Measurements from ENCODE around the gene PHLDB2.

DNA sequence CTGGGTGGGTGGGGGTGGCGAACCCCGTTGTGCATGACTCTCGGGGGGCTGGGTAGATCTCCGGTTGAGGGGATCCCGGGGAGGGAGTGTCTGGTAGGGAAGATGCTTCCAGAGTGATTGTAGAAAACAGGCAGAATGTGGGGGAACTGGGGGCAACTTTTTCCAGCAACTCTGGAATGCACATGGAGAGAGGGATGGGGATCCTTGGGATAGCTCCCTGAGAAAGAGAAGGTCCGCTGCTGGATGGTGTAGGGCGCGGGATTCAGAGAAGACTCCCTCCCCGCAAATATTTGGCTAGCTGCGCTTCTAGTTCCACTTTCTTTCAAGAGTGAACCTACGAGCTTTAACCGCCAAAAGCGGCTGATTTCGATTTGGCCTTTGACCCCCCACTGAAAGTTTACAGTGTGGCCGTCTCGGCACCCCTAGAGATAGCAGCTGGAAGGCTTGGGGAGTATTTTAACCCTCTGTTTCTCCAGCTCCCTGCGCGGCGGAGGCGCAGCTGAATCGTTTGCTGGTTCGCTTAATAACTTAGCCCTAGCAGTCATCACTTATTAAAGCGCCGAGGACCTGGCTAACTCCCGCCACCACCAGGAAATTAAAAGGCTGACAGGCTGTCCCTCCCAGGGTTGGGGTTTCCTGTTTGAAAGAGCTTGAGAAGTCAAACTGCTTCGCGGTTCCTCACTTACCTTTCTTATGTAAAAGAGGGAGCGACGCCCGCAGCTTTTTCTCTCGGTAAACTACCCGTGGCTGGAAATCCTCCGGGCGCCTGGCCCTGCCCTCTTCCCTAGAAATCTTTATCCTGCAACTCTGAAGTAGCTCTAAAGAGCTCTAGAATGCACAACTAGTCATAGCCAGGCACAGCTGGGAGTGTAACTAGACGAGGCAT, 1.2 kb downstream of the PHLDB2 start:
- TF ChIP-seq, protein P1, sequence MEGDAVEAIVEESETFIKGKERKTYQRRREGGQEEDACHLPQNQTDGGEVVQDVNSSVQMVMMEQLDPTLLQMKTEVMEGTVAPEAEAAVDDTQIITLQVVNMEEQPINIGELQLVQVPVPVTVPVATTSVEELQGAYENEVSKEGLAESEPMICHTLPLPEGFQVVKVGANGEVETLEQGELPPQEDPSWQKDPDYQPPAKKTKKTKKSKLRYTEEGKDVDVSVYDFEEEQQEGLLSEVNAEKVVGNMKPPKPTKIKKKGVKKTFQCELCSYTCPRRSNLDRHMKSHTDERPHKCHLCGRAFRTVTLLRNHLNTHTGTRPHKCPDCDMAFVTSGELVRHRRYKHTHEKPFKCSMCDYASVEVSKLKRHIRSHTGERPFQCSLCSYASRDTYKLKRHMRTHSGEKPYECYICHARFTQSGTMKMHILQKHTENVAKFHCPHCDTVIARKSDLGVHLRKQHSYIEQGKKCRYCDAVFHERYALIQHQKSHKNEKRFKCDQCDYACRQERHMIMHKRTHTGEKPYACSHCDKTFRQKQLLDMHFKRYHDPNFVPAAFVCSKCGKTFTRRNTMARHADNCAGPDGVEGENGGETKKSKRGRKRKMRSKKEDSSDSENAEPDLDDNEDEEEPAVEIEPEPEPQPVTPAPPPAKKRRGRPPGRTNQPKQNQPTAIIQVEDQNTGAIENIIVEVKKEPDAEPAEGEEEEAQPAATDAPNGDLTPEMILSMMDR (IDR thresholded peaks at IDR 0.05), result peak; percentile 52 to 74 (median 68)
- peak; percentile 38 for TF ChIP-seq POLR2A (IDR thresholded peaks at IDR 0.05; ENCODE audit: low read depth)
- peak; percentile 82 to 87 for TF ChIP-seq POLR2AphosphoS5 (IDR thresholded peaks at IDR 0.05)
- no peak for TF ChIP-seq EP300 (IDR thresholded peaks at IDR 0.05)

Measured in esophagus muscularis mucosa (tissue), 4 donors.